Measurements from ENCODE around the gene MAN2A2.
A peak's percentile ranks its signal among the peaks of the same experiment; 100 is the strongest.
"Not testable (repeated sequence)": the region's sequence is repeated elsewhere in the genome, so short reads cannot be mapped to it uniquely, and the experiment has no call there.

MAN2A2 gene

DNA sequence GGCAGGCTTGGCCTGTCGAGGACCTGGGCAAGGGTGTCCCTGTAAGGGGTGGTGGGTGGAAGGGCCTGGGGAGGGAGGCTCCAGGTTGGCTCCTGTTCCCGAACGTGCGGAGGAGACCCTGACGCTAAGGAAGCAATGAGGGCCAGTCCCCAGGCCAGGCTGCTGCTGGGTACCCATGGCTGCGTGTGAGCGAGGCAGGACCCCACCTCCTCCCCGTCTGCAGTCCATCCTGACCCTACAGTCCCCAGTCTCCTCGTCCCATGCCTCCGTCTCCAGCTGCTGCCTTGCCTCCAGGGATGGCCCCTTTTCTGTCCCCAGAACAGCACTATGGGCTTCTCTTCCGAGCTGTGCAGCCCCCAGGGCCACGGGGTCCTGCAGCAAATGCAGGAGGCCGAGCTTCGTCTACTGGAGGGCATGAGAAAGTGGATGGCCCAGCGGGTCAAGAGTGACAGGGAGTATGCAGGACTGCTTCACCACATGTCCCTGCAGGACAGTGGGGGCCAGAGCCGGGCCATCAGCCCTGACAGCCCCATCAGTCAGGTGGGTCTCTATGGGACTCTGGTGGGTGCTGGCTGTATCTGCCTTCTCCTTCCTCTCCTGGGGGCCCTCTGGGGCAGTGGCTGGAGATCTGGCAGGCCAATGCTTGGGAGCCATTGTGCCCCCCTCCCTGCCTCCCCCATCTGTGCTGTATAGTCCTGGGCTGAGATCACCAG, 18.2 kb upstream of the MAN2A2 start:
- DNase-seq, result no peak

DNA sequence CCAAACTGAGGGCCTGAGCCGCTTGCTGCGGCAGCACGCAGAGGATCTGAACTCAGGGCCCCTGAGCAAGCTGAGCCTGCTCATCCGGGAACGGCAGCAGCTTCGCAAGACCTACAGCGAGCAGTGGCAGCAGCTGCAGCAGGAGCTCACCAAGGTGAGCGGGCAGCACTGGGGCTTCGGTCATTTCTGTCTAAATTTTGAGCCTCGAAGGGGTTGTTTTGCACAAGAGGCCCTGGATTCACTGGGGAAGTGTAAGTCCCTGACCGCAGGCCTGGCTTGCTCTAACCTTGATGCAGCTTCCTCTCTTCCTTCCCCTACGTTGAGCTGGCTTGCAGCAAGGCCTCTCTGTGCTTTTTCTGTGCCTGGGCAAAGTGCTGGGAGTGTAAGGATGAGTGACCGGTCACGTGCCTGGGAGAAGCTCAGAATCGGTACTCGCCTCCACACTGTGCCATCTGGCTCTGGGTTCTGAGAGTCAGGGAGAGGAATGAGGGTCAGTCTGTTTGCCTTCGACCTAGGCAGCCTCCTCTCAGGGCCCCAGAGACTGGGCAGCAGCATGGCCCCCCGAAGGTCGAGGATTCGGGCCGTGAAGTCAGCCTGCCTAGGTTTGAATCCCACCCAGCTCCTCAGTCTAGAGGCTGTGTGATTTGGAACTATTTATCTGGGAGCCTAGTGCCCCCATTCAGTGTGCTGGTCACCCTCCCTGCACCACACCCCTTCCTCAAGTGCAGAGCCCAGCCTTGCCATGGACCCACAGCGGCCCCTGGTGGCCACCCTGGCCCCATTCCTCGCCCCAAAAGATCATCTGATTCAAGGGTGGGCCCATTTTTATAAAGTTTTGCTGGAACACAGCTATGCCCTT, 17.4 kb upstream of the MAN2A2 start:
- DNase-seq, result peak; percentile 88

GRCh38 chr15:90886291-90886614, 16.8 kb upstream of the MAN2A2 start:
- no peak for DNase-seq

- no peak for DNase-seq
Measured at GRCh38 chr15:90887037-90887481, 16.0 kb upstream of the MAN2A2 start.

DNA sequence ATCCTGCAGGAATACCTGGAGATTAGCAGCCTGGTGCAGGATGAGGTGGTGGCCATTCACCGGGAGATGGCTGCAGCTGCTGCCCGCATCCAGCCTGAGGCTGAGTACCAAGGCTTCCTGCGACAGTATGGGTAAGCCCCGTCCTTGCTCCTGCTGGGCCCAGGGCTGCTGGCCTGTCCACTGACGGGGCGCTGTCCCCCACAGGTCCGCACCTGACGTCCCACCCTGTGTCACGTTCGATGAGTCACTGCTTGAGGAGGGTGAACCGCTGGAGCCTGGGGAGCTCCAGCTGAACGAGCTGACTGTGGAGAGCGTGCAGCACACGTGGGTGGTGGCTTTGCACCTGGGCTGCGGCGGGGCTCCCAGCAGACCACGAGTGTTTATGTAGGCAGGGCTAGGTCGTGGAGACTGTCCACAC, 13.8 kb upstream of the MAN2A2 start:
- no peak for DNase-seq

GRCh38 chr15:90889736-90890456, 13.2 kb upstream of the MAN2A2 start:
- DNase-seq, result no peak

DNA sequence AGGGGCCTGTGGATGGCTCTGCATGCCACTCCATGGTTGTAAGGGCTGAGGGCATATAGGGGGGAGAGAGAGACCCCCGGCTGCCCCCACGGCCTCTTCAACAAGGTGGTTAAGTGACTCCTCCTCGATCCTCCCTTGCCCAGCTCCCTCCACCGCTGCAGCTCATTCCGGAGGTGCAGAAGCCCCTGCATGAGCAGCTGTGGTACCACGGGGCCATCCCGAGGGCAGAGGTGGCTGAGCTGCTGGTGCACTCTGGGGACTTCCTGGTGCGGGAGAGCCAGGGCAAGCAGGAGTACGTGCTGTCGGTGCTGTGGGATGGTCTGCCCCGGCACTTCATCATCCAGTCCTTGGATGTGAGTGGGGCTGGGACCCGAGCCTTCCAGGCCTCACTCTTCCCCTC, 12.3 kb upstream of the MAN2A2 start:
- no peak for DNase-seq

DNA sequence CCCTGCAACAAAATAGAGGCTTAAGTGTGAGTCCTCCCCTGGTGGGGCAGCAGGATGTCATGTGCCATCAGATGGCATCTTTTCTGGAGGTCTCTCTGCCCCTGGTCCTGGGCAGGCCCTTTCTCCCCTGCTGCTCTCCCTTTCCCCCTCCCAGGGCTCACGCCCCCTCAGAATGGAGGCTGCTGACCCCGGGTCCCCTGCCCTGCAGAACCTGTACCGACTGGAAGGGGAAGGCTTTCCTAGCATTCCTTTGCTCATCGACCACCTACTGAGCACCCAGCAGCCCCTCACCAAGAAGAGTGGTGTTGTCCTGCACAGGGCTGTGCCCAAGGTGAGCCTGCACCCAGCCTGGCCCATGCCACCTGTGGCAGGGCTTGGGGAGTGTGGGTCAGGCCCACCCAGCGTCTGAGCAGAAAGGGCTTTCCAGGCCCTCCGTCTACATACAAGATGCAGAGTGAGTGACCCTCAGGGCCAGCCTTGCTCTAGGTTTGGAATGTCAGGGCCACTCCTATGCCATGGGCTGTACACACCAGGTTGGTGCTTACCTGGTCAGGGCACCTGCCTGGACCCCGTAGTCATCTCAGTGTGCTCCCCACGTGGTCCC, 11.7 kb upstream of the MAN2A2 start:
- DNase-seq, result no peak

GRCh38 chr15:90892023-90892422, 11.1 kb upstream of the MAN2A2 start:
- no peak for DNase-seq

DNA sequence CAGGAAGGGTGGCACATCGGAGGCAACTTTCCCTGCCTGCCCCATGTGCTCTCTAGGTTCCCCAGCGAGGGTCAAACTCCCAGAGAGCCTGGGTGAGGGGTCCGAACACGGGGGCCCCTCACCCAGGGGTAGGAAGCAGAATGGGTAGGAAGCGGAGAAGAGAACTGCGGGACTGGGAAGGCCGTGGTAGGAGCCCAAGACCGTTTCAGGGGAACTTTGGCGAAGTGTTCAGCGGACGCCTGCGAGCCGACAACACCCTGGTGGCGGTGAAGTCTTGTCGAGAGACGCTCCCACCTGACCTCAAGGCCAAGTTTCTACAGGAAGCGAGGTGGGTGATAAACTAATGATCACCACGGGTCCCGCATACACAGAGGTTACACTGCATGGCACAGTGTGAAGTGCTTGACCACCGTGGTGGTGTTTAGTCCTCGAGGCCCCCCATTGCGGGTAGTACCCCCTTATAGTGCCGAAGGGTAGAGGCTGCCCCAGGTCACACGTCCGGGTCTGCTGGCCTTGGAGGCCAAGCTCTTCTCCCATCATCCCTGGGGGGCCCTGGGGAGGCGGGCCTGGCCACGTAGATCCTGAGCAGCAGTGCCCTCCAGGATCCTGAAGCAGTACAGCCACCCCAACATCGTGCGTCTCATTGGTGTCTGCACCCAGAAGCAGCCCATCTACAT, 10.5 kb upstream of the MAN2A2 start:
- DNase-seq, result no peak

- DNase-seq, result no peak
Measured at GRCh38 chr15:90893175-90894090, 9.7 kb upstream of the MAN2A2 start.

- DNase-seq, result no peak
Measured at GRCh38 chr15:90895571-90896117, 7.5 kb upstream of the MAN2A2 start.

DNA sequence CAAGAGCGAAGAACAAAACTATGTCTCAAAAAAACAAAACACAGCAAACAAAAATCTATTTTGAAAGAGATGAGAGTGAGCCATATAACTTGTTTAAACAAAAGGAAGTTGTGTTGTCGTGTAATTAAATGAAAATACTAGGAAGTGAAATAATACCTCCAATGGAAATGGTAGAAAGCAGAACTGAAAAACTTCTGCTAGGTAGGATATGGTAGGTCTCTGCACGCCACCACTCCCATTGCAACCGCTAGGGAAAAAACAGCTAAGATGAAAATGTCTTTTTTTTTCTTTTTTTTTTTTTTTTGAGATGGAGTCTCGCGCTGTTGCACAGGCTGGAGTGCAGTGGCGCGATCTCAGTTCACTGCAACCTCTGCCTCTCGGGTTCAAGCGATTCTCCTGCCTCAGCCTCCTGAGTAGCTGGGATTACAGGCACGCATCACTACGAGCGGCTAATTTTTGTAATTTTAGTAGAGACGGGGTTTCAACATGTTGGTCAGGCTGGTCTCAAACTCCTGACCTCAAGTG, 5.9 kb upstream of the MAN2A2 start:
- DNase-seq, result not testable (repeated sequence)

DNA sequence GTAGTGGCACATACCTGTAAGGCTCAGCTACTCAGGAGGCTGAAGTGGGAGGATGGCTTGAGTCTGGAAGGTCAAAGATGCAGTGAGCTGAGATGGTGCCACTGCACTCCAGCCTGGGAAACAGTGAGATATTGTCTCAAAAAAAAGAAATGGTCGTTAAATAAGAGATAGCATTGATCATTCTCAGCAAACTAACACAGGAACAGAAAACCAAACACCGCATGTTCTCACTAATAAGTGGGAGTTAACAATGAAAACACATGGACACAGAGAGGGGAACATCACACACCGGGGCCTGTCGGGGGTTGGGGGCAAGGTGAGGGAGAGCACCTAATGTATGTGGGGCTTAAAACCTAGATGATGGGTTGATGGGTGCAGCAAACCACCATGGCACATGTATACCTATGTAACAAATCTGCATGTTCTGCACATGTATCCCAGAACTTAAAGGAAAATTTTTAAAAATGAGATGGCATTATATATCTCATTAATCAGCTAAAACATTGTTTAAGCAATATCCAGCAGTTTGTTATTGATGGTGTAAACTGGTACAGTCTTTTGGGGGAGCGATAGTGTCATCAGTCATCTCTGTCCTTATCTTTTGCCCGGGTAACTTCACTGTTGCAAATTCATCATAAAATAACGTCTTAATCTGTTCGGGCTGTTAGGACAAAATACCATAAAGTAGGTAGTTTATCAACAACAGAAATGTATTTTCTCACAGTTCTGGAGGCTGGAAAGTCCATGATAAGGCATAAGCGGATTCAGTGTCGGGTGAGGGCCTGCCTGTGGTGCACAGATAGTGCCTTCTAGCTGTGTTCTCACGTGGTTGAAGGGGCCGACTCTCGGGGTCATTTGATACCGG, 1.7 kb upstream of the MAN2A2 start:
- no peak for DNase-seq

- DNase-seq, result peak; percentile 72 to 78
Measured at GRCh38 chr15:90902040-90902839, 862 bp upstream of the MAN2A2 start.

- peak in 1 of 2 experiments; percentile 23 for DNase-seq
Measured at GRCh38 chr15:90903733-90904536, 833 bp downstream of the MAN2A2 start.

- DNase-seq, result no peak
Measured at GRCh38 chr15:90904746-90905145, 1.6 kb downstream of the MAN2A2 start.
